Stimulated activated CD4-positive, alpha-beta T cell treated with anti-CD3 and anti-CD28 coated beads, Interleukin-2, amount 100 ng/mL, for 4 hours (primary cell): ENCODE results near the gene SPG7.

Source experiments
- DNase-seq: peaks from one replicate; pipeline ENCODE4 v3.0.0-alpha.2; 2020; ENCODE audit warnings: low read depth

SPG7 gene

GRCh38 chr16:89485701-89486246, 22.4 kb upstream of the SPG7 start:
- DNase-seq: no peak

DNA sequence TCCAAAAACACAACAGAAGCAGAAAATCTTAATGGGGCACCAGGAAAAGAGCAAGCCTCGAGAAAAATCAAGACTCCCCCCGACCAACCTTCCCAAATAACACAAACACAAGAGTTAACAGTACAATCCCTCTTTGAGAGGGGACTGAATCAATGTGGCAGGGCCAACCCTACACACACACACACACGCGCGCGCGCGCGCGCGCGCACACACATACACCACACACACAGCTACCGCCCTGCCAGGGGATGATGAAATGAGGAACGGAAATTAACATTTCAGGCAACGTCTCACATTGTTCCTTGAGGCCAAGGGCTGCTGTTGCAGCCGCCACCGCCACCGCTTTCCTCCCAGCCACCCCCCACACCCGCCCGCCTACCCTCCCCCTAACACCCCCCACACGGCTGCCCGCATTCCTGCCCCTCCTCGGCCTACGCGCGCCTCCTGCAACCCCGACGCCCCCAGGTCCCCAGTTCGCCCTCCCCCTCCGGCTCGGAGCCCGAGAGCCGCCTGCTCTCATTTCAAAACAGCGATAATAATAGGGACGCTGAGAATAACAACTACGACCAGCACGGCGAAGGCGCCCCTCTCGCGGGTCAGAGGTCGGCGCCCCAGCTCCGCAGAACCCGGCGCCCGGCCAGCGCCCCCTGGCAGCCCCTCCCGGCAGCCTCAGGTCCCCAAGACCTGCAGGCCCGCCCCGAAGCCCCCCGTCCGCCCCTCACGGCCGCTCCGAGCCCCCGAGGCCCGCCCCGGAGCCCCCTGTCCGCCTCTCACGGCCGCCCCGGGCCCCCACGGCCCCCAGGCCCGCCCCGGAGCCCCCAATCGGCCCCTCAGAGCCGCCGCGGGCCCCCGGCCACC, 18.9 kb upstream of the SPG7 start:
- peak; percentile 87 for DNase-seq

- DNase-seq: no peak
These were observed 18.2 kb upstream of the SPG7 start for GRCh38 chr16:89489898-89490438.

GRCh38 chr16:89490439-89491237, 17.6 kb upstream of the SPG7 start, which contains the start of gene ANKRD11:
TSS of gene ANKRD11 (minus strand) at chr16:89490561. CDS start at chr16:89317019, 173,542 bp downstream.
- peak; percentile 99 for DNase-seq

DNA sequence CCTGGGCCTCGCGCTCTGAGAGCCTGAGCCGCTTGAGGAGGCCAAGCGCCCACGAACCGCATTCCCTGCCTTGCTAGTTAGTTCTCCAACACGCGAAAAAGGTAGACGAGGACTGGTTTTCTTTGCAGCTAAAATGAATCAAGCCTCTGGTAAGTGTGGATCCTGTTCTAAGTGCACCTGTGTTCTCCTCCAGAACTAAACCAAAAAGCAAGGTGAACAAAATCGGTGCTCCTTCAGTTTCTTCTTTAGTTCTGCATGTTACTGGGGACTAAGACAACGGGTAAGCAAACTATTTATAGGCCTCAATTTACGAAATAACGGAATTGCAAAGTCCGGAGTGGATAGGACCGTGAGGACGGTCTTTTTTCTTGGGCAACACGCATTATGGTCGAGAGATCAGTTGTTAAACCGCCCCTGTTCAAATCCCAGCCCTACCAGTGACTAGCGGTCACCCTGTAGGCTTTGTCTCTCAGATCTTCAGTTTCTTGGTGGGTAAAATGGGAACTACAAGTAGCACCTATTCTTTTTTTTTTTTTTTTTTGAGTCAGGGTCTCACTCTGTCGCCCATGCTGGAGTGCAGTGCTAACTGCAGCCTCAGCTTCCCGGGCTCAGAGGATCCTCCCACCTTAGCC, 16.8 kb upstream of the SPG7 start:
- no peak for DNase-seq

DNA sequence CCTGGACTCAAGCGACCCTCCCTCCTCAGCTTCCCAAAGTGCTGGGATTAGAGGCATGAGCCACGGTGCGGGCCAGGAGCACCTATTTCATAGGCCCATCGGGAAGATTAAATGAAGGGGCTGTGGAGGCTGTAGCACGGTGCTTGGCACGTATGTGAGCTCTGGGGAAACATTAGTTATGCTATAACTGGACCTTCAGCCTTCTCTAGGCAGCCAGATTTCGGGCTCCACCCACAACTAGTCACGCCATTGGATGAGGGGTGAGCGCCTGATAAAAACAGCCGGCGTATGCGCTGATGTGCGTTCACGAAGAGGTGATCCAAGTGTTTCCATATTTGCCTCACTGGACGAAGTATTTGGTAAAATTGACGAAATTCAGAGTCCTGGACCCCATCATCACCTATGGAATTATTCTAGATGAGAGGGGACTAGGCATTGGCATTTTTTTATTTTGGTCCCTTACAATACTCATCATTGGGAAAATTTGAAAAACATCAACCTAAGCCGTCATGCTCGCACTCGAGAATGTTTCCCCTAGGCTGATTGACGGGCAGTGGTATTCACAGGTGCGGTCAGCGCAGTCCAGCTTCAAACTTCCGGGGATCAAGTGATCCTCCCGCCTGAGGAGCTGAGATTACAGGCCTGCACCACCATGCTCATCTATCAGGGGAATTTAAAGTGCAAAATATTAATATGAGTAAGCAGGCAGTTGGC, 16.1 kb upstream of the SPG7 start:
- no peak for DNase-seq

GRCh38 chr16:89493776-89494175, 14.4 kb upstream of the SPG7 start:
- DNase-seq: no peak

GRCh38 chr16:89495121-89495520, 13.1 kb upstream of the SPG7 start:
- no peak for DNase-seq

- DNase-seq: no peak
These were observed 9.4 kb upstream of the SPG7 start for GRCh38 chr16:89498839-89499238.

DNA sequence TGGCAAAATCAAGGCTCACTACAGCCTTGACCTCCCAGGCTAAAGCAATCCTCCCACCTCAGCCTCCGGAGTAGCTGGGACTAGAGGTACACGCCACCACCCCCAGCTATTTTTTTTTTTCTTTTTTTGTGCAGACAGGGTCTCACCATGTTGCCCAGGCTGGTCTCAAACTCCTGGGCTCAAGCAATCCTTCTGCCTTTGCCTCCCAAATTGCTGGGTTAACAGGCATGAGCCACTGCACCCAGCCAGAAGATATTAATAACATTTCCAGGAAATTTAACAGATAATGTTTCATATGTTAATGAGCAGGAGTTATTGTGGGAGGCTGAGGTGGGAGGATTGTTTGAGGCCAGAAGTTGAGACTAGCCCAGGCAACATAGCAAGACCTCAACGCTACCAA, 8.4 kb upstream of the SPG7 start:
- no peak for DNase-seq

DNA sequence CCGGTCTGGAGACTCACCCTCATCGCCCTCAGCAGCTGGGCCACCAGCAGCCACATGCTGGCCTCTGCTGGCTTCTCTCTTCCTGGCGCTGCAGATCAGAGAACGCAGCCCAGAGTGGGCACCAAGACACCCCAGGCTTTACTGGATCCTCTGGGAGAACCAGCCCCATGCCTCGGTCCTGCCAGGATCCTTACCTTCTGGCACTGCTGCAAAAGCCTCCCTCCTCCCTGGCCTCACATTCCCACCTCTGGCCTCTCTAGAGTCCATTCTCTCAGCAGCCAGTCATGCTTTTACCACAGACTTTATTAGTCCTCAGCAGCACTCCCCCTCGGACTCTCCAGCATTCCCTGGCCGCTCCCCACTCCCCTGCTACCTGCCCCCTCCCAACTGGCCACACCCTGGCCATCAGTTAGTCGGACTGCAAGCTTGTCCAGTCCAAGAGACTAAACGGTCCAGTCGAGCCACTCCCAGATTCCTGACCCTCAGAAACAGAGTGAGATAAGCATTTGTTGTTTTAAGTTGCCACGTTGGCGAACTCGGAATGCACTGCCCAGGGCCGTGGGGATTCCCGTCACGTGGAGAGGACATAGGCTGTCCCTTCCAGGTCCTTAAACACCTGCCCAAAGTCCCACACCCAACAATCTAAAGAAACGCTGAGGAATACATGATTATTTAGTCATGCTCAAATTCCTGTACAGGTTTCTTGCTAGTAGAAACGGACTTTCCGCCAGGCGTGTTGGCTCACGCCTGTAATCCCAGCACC, 5.9 kb upstream of the SPG7 start:
- no peak for DNase-seq

DNA sequence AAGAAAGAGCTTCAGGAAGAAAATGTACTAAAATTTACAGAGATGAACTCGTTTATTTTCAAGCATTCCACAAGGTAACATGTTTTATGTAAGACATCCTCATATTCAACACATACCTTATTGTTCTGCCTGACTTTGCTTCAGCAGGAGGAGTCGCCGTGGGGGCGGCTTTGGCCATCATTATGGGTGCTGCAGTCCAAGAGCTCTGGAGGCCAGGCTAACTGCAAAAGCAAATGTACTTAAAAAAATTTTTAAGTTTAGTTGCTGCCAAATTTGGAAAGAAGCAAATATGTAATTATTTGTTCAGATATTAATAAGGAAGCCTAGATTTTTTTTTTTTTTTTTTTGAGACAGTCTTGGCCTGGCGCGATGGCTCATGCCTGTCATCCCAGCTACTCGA, 4.1 kb upstream of the SPG7 start:
- no peak for DNase-seq

DNA sequence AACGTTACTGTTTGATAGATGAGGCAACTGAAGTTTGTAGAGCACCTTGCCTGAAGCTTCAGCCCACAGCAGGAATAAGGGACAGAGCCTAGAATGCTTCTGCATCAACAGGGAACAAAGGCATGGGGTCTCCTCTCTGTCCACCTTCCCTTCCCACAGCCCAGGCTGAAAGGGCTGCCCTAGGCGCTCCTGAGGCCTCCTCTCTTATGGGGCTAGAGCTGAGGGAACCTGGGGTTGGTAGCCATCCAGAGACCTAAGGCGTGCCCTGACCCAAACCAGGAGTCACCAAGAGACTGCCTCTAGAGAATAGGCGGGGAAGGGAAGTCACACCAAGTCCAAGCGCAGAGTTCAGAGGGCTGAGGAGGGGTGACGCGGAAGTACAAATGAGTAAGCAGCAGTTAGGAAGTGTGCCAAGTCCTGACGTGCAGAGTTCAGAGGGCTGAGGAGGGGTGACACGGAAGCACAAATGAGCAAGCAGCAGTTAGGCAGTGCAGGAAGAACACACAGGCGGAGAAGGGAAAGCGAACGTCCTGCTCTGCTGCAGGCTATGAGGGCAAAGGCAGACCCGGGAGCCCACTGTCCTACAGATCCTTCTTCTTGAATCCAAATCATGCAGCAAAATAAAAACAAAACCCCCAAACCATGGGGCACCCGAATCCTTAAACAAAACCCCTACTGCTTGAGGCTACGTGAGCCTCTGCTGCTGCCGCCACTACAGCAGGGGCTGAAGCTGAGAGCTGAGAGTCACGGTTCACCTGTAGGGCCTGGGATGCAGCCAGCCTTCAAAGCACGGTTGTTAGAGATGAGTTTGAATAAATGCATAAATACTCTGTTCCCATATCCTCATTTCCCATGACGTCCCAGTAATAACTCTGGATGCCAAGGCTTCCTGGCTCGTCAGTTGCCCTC, 2.7 kb upstream of the SPG7 start:
- DNase-seq: peak; percentile 88

DNA sequence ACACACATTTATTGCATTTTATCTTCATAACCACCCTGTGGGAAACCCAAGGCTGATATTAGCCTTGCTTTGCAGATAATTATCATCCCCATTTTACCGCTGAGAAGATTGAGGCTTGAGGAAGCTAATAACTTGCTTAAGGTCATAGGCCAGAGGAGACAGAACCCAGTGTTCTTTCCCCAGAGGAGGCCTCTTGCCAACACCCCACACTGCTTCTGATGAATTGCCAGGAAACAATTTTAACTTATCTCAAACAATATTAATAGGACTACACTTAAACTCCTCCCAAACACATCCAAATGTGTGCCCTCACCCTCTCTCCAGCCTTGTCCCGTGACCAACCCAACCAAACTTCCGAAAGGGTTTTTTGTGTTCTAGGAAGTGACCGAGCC, 2.1 kb upstream of the SPG7 start:
- no peak for DNase-seq

DNA sequence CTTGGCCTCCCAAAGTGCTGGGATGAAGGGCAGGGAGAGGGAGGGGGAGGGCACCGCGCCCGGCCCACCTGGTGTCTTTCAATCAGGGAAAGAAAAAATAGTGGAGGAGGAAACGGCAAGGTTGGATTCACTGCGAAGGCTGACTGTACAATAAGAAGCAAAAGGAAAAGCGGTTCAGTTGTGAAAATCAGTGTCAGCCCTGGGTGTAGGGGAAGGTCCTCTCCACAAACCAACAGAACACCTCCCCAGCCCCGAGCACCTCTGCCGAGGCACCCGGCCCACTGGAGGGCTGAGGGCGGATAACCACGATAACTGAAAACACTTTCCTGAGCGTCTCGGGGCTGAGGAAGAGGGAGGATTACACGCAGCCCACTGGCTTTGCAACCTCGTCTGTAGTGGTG, 1.4 kb upstream of the SPG7 start:
- no peak for DNase-seq

GRCh38 chr16:89507214-89507833, 879 bp upstream of the SPG7 start:
- no peak for DNase-seq

- no peak for DNase-seq
These were observed 2.3 kb downstream of the SPG7 start for GRCh38 chr16:89510526-89510925.

DNA sequence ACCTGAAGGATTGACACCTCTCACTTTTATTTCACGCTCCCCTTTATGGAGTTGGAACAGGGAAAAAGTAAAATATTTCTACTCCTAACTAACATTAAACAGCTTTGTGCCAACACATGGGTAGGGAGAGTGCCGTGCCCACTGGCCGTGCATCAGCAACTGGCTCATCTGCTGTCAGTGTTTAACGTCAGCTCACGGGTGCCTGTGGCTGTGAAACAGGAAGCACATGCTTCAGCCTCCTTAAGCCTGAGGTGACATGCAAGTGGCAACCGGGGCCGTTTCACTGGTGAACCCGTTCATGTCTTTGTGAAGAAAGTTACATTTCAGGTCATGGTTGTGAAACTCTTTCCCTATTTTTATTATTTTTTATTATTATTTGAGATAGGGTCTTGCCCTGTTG, 3.2 kb downstream of the SPG7 start:
- DNase-seq: no peak

DNA sequence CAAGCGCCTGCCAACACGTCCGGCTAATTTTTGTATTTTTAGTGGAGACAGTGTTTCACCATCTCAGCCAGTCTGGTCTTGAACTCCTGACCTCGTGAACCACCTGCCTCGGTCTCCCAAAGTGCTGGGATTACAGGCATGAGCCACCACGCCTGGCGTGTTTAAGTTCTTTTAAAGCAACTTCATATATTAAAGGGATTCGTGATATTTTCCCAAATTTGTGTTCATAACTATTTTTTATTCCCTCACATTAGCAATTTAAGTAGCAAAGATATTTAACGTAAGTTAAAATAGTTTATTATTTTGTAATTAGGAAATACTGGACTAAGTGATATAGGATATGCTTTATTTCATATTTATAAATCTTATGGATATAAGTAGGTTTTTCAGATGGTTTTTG, 4.2 kb downstream of the SPG7 start:
- no peak for DNase-seq
